HG03103 (cell line): ENCODE data around the gene CYREN.
A peak's percentile ranks its signal among the peaks of the same experiment; 100 is the strongest.
"Not testable (repeated sequence)": the region's sequence is repeated elsewhere in the genome, so short reads cannot be mapped to it uniquely, and the experiment has no call there.

ENCODE experiments used
- ATAC-seq: cut with Tn5 transposase; IDR thresholded peaks from one replicate; pipeline ENCODE4 v1.9.1; 2021; ENCODE audit warnings: low read depth; ENCODE audit not compliant: unreplicated experiment

The CYREN gene, protein sequence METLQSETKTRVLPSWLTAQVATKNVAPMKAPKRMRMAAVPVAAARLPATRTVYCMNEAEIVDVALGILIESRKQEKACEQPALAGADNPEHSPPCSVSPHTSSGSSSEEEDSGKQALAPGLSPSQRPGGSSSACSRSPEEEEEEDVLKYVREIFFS

DNA sequence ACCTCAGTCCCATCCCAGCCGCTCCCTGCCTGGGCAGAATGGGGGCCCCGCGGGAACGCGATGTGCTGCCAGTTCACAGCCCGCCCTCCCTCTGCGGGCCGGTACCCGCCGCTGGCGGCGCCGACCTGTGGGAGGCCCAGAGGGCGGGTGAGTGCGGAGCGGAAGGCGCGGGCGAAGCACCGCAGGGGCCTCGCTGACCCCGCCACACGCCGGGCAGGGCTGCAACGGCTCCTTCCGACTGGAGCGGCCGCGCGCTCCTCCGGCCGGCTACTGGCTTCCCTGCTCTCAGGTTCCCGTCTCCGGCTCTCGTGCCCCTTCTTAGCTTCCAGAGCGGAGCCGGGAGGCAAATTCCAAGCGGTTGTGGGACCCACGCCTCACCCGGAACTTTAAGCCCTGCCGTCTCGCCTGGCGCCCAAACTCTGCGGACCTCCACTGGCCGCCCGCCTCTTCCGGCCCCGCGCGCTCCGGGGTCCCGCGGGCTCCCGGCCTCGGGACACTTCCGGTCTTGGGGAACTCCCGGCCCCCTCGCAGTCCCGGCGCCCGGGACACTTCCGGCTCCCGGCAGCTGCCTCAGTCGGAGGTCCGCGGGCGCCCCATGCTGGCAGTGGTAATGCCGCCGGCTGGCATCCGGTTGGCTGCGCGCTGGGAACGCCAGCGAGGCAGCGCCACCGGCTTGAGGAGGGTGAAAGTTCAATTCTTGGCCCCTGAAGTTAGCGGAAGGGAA, at the start of gene CYREN:
Gene CYREN (minus strand): TSS at position 434 of the 724 bp plus-strand sequence. CDS start 1,785 bp downstream, outside the sequence.
- ATAC-seq: peak; percentile 63

DNA sequence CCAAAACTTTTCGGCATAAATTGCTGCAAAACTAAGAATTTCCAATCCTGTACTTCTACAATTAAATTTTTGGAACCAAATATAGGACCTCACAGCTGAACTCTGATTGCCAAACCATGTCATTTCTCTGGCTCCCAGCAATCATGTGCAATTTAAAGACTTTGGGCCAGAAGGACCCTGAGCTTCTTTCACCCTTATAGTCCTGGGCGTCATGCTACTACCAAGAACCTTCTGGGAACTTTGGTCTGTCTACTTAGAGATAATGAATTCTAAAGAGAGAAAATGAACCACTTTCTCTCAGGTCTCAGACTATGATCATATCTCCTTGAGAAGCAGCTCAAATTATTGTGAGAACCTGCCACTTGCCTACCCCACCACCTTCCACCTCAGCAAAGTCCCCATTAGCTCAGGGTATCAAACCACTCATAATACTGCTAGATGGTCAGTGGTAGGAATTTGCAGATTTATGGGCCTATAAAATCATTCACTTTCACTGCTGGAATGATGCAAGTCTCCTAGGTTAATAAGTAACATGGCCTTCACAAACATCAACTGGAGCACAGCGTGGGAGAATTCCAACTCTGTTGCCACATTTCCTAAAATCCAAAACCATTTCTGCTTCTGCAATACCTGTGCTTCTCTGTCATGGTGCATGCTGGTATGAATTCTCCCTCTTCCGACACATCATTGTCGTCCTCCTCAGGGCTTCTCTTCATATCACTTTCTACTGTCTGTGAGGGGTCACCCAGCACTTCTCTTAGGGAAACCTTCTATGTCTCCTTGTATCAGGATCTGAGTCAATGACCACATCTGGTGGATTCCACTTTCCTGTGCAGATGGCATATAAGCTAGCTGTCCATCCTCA, 47.4 kb upstream of the CYREN start:
- ATAC-seq: no peak

DNA sequence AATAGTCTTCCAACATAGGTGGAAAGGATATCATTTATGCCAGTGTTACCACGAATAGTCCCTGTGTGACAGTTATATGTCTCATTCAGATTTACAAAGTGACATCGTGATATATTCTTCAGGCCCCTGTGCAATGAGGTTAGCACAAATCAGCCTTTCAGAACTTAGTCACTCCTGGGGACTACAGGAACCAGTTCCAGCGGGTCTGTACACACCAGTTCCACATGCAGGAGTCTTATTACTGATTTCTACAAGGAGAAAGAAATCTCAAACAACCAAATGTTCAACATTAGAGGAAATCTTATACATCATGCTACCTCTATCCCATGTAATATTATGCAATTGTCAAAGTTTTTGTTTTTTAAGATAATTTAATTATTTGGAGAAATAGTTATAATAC, 45.2 kb upstream of the CYREN start:
- no peak for ATAC-seq

DNA sequence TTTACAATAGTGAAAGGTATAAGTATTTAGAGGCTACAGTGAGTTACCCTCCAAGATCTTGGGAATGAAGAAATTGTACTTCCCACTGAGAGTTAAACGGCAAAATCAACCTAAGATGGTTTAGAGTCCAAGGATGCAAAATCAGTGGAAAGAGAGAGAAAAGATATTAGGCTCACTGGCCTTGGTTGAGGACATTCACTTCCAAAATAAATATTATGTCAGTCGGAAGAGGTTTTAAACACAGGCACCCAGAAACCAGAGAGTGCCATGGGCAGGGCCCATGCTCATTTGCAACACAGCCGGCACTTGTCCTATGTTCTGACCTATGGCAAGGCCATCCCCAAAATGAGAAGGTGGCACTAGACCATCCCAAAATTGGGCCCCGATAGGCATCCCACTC, 44.7 kb upstream of the CYREN start:
- no peak for ATAC-seq

DNA sequence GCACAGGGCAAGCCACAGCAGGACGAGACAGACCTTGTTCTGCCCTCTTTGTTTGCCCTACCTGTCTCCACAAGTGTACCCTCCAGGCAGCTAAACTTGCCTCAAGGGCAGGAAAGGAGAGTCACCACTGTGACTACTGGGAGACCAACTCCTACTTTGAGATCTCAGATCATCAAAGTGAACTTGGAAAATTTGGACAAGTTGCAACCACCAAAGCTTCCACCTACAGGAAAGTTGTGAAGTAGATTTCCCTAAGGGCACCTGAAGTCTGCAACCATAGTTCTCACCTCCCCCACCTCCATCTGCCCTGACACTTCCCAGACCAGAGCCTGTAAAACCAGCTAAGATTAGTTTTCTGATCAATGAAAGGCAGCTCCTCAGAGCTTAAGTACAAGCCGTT, 43.3 kb upstream of the CYREN start:
- no peak for ATAC-seq

DNA sequence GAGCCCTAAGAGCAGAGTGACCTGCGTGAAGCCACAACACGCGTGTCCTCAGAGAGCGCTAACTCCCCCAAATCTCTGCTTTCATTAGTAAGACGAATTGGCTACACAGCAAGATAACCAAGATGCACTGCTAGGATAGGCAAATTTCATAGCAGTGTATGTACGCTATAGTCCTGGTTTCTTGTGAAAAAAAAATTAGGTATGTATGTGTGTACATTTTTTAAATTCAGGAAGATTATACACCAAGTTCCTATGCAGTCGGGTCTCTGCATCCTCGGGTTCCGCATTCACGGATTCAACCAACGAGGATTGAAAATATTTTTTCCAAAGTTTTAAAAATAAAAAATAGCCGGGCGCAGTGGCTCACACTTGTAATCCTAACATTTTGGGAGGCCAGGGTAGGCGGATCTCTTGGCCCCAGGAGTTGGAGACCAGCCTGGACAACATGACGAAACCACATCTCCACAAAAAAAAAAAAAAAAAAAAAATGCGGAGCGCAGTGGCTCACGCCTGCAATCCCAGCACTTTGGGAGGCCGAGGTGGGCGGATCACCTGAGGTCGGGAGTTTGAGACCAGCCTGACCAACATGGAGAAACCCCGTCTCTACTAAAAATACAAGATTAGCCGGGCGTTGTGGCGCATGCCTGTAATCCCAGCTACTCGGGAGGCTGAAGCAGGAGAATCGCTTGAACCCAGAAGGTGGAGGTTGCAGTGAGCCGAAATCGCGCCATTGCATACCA, 41.6 kb upstream of the CYREN start:
- not testable (repeated sequence) for ATAC-seq

DNA sequence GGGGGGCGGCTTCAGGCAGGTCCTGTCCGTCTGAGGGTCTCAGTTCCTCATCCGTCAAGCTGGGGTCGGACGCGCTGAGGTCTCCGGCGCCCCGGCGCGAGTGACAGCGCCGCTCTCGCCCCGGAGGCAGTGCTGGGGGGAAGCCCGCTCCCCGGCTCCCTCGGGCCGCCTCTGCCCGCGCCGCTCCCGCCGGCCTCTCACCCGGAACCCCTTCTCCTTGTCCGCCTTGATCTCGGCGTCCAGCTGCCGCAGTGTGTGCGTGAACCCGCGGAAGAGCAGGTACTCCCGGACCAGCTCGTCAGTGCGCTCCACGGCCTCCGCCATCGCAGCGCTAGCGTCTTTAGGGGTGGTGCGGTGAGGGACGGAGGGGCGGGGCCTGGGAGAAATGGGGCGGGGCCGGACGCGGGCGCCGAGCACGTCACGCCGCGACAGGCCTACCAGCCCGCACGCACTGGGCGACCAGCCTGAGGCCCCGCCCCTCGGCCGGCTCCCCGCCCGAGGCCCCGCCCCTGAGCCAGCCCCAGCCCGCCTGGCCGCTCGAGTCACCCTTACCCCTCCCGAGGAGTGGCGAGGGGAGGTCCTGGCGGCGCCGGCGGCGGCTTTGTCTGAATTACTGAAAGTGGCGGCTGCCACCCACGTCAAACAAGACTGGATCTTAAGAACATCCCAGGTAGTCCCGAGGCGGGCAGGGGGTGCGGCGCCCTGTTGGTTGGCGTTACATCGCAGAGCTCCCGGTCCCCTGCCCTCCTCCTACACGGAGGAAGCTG, 40.9 kb upstream of the CYREN start, which contains the start of gene WDR91:
Gene WDR91 (minus strand): TSS at position 348 of the 767 bp plus-strand sequence. CDS start 24 bp downstream, at position 324.
- peak; percentile 79 for ATAC-seq

DNA sequence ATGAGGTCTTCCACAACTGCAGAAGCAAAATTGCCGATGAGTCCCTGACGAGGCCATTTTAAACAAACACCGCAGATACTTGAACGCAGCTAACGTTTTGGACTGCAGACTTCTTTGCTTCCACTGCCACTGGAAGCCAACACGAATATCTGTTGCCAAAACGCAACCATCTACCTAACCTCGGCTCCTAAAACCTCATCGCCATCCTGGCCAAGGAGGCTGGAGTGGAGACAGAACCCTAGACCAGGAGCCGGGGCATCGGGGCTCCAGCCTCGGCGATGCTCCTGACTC, 40.3 kb upstream of the CYREN start:
- ATAC-seq: no peak

DNA sequence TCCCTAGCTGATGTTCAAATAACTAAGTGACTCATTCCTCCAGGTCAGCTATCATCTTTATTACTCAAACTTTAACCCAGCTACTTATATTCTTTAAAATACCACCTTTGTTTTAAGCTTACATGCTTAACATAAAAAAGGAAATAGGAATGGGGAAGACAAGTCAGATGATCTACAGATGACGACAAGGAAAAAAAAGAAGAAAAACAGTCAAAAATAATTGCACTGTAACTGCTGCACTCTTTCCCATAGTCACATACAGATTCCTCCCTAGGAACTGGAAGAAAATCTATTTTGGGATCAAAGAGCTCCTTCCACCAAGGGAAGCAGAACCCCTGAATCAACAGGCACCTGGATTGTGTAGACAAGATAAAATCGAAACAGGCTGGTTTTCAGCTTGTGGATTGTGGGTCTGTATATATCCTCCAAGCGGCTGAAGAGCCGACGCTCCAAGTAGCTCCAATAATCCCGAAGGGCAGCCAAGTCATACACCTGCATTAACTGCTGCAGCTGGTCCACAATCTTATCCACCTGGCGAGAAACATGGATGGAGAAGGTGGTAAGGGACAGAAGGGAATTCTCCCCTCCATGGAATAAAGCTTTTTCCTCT, 38.8 kb upstream of the CYREN start:
- no peak for ATAC-seq

DNA sequence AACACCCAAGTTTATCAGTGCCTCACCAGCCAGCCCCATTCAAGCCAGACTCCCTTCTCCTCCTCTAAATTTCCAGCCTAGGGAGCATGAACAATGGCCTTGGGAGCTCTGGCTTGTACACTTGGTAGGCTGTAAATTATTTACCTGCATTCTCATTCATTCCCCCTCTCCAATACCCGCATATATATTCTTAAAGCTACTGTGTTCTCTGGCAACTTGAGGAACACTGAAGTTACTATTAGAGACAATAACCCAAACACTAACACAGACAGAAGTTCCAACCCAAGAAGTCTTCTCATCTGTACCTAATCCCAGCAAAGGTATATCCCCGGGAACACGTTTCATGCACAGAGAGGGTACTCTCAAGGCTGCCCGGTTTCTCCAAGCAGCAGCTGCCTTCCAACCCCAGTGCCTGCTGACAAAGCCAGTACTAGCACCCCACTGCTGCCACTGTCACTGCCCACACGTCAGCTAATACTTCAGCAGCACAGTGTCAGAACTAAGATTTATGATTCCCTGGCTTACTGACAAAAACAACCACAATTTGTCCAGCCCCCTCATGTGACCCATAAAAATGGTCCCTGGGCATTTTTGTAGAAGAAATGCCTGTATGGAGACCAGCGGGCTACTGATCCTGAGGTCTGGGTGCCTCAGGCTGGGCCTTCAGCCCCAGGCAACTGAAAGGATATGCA, 37.7 kb upstream of the CYREN start:
- ATAC-seq: no peak

DNA sequence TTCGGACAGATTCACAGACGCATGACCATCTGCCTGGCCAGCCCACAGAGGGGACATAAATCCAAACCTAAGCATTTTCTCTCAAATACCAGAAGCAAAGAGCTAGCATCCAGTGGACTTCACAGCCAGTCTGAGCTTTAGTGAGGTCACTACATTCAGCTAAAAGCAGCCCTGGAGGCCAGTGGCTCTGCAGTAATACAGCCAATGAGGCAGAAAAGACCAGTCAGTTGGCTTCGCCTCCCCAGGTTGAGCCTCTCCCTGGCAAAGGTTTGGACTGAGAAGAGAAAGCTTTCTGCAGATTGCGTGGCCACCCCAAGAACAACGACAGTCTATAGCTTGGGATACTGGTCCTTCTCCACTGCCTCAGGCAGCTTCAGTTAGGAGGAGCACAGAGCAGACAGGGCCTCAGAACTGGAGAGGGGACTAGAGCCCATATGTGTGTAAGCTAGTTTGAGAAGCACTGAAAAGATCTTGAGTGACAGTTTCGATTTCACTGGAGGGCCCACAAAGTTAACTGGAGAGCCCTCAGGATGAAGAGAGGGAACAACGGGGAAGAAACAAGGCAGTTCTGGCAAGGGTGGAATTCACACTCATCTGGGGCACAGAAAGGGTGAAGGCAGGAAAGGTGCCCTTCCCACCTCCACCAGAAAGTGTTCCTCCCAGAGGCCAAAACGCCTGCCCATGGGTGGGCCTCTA, 37.0 kb upstream of the CYREN start:
- ATAC-seq: no peak

DNA sequence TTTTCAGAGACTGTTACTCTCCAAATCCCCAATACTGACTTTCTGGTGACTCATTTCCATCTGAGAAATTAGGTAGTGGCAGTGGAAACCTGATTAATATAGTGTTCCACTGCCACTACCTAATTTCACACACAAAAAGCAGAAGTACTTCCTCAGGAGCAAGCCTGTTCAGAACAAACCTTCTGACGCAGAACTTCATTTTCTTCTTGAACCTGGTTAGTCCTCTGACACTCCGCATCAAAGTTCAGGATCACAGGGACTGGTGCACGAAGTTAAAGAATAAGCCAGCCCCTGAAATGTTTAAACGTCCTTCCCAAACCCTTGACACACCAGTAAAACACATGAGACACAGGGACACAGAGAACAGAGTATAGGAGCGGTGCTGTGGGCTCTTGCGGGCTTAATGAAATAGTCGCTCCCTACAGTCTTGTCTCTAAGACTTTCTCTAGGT, 36.5 kb upstream of the CYREN start:
- peak; percentile 27 for ATAC-seq

DNA sequence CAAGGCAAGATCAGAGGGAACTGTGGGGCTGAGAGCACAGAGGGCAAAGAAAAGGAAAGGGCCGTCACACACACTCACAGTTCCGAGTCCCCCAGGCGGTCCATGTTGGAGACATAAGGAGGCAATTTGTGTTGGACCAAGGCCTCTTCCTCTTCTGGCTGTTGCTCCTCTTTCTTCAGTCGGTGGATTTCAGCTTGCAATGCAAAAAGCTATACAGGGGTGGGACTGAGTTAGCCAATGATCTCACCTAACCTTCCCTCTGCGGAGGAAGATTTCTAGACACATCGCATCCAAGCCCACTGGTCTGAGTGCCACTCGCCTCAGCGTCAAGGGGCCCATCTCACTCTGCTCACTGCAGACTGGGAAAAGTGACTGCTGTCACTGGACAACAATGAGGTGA, 35.3 kb upstream of the CYREN start:
- ATAC-seq: no peak

DNA sequence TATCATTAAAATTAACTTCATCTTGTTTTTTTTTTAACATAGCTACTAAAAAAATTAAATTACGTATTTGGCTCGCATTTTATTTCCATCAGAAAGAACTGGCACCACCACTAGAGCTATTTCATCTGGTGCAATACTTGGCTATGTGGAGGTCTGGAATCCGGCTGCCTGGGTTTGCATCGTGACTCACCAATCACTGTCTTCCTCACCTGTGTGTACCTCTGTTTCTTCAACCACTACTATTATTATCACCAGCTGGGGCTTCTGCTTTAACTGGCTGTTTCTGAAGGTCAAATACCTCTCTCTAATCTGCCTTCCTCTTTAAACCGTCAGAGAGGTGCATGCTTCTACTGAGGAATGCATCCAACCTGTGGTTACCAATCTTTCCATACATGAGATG, 34.4 kb upstream of the CYREN start:
- no peak for ATAC-seq

DNA sequence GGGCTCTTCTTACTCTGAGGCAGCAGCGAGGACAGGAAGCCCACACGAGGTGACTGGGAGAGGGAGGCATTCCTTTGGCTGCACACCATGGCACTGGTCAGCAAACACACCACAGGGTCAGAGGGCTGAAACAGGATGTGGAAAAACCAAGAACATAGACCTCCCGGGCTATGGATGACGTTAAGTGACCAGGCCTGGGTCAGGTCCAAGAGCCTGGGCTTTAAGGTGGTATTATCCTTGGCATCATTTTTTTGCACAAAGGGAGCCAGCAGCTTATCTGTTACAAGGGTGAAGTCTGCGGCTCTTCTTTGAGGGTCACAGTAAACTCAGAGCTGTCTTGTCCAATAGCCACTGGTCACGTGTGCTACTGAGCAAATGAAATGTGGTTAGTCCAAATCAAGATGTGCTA, 33.8 kb upstream of the CYREN start:
- ATAC-seq: no peak

DNA sequence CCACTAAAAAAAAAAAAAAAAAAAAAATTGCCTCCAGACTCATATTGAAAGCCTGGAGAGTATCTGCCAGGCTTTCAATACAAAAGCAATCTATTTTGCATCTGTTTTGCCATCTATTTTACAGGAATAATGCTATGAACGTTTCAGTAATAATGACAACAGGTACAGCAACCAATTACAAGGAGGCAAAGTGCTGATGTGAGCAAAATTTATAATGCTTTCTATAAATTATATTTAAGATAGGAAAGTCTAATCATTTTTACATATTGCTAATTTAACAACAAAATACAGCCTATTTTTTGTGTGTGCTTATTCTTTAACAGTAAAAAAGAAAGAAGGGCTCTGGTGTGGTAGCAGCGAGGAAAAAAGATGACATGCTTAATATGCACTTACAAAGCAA, 30.8 kb upstream of the CYREN start:
- no peak for ATAC-seq

DNA sequence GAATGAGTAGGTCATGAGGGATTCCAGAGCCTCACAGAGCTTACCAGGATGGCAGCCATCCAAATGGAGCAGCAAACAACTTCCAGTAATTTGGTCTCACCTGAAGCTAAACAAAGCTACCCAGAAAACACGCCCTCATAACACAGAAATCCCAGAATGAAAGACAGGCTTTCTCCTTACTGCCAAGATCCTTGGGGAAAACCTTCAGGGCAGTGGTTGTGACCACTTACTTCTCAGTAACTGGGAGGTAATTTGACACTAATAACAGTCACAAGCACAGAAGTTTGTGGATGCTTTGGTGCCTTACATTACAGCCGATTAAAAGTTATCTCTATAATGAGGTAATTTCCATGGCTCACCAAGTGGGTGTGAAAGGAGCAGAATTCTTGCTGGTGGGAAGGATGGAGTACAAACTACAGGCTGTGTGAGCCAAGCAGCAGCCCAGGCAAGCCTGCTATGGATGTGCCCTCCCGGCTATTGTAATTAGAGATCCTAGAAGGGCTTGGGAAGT, 30.4 kb upstream of the CYREN start:
- no peak for ATAC-seq

DNA sequence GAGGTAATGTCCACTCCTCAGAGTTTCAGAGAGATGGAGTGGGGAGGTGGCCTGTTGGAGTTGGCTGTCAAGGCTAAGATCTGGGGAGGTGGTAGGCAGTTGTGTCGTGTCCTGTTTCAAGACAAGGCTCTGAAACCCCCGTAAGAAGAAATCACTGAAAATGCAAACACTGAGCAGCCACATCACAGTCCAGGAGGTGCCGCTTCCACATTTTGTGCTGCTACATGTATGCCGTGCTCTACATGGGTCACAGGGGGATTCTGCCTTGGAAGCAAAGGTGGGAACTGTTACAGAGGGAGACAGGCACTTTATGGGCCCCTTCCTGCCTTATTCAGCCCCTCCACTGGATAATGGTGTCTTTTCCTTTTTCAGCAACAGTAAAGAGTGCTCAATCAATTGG, 28.9 kb upstream of the CYREN start:
- no peak for ATAC-seq
